Measurements from ENCODE around the gene GRIK3.

GRIK3 gene

DNA sequence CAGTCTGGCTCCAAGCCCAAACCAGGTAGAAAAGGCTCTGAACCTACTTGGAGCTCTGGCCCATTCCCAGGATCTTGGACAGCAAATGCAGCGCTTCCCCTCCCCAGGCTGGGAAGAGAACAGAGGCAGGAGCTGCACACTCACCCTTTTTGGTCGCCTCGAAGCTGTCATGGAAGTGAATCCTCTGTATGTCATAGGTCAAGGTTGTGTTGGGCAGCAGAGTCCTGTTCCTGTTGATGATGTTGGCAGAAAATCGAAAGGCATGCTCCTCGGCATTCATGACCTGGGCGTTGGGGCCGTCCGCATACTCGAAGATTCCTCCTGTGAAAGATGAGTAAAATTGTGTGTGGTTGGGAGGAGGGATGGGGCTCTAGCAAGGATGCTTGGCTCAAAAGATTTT lies 143.5 kb downstream of the GRIK3 start:
- in situ Hi-C loops (cut with MboI; ENCODE audit: low pct_unique_long_range_greater_than_20kb, low sequenced_read_pairs, unreplicated experiment) = no loop called here
- TF ChIP-seq, protein P1, sequence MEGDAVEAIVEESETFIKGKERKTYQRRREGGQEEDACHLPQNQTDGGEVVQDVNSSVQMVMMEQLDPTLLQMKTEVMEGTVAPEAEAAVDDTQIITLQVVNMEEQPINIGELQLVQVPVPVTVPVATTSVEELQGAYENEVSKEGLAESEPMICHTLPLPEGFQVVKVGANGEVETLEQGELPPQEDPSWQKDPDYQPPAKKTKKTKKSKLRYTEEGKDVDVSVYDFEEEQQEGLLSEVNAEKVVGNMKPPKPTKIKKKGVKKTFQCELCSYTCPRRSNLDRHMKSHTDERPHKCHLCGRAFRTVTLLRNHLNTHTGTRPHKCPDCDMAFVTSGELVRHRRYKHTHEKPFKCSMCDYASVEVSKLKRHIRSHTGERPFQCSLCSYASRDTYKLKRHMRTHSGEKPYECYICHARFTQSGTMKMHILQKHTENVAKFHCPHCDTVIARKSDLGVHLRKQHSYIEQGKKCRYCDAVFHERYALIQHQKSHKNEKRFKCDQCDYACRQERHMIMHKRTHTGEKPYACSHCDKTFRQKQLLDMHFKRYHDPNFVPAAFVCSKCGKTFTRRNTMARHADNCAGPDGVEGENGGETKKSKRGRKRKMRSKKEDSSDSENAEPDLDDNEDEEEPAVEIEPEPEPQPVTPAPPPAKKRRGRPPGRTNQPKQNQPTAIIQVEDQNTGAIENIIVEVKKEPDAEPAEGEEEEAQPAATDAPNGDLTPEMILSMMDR (IDR thresholded peaks at IDR 0.05; ENCODE audit: extremely low read depth, insufficient read depth, missing control alignments) = no peak
- DNase-seq (ENCODE audit: low spot score) = no peak

DNA sequence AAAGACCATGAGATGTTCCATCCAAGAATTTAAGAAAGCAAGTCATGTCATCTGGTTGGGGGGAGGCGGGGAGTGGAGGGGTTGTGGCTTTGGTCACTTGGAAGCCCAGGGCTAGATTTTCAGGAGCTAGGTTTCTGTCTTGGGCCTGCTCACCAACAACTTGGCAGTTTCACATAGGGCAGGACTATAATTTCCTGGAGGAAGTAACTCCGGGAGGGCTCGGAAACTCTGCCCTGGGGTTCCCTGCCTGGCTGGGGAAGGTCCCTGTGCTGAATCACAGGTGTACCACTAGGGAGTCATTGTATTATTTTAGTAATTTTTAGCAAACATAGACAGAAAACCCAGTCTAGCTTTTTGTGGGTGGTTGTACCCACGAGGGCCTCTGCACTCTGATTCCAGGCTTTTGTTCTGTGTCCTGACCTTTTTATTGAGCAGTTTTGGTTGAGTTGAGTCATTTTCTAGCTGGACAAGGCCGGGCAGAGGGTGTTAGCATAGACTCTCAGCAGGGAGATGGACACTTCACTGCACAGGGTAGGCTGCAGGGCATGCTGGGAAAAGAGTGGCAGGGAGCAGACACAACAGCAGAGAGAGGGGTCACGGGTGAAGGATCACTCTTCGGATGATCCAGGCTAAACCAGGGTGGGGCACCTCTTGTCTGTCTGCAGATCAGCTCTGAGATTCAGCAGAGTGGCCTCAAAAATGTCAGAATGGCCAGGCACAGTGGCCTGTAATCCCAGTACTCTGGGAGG lies 144.7 kb downstream of the GRIK3 start:
- no peak for DNase-seq (ENCODE audit: low spot score)
- TF ChIP-seq, protein P1 (IDR thresholded peaks at IDR 0.05; ENCODE audit: extremely low read depth, insufficient read depth, missing control alignments) = no peak
- in situ Hi-C loops (cut with MboI; ENCODE audit: low pct_unique_long_range_greater_than_20kb, low sequenced_read_pairs, unreplicated experiment) = no loop called here

DNA sequence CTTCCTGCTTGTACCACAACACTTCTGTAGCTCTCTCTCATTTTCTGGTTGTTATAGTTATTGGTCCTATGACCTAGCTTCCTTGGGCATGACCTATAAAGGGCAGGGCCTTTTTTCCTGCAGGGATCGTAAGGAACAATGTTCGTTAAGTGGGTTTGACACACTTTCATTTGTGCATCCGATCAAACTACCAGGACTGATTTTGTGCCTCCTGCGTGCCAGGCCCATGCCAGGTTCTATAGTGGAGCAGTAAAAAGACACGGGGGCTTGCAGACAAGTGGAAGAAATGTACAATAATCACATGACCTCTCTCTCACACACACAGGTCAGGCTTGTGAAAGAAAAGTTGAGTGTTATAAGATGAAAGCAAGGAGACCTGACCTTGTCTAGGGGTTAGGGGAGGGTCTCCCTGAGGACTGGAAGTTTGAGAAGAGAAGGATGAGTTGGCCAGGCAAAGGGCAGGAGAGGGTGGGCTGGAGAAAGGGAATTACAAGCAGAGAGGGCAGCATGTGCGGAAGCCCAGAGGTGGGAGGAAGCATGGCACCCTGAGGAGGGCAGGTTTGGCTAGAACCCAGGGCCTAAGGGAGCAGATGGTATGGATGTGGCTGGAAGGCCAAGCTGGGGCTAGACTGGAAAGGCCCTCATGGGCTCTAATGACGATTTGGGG lies 145.4 kb downstream of the GRIK3 start:
- no peak for DNase-seq (ENCODE audit: low spot score)
- in situ Hi-C loops (cut with MboI; ENCODE audit: low pct_unique_long_range_greater_than_20kb, low sequenced_read_pairs, unreplicated experiment) = no loop called here
- TF ChIP-seq, protein P1 (IDR thresholded peaks at IDR 0.05; ENCODE audit: extremely low read depth, insufficient read depth, missing control alignments) = no peak

DNA sequence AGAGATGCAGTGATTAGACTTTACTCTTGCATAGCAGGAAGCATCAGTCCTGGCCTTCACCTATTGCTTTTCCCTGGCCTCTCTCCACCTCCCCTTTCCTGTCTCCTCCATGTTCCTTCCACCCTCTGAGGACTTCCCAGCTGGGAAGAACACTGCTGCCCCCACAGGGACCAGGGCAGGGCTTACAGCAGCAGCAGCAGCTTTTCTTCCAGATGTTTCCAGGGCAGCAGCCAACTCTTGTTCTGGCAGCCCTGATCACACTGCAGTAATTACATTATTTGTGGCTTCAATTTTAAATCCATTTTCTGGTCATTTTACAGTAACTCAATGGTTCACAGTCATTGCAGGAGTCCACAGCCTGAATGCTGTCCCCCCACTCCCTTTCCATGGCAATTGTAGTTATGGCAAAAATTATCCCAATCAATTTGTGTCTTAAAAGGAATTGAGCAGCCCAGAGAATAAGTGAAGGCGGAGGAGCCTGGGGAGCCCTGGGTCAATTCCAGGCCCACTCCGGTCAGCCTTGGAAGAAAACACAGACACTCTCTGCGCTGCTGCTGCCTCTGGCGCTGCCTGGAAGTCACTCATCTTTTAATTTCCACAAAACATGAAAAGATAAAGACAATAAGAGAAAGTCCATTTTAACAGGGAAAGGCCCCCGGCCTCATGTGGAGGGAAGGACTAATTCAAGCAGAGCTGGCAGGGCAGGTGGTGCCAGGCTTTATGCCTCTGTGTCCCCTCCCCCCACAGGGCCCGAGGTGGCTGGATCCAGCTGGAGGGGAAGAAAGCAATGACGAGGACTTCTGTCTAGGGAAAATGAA lies 148.6 kb downstream of the GRIK3 start:
- DNase-seq (ENCODE audit: low spot score) = no peak
- TF ChIP-seq, protein P1 (IDR thresholded peaks at IDR 0.05; ENCODE audit: extremely low read depth, insufficient read depth, missing control alignments) = no peak
- in situ Hi-C loops (cut with MboI; ENCODE audit: low pct_unique_long_range_greater_than_20kb, low sequenced_read_pairs, unreplicated experiment) = no loop called here

DNA sequence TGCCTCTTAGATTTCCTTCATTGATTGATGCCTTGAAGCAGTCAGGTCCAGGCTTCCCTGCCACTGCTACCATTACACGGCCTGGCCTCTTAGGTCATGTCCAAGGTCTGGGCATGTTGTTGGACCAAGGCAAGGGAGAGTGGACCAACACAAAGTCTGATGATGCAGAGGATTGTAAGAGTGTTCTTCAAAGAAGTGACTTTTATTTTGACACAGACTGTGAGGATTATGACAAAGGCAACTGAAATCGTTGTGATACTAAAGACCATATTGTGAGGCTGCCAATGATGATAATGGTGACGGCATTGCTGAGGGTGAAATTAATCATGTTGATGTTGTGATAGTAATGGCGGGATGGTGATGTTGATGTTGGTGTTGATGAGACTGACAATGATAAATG lies 149.5 kb downstream of the GRIK3 start:
- in situ Hi-C loops (cut with MboI; ENCODE audit: low pct_unique_long_range_greater_than_20kb, low sequenced_read_pairs, unreplicated experiment) = no loop called here
- no peak for DNase-seq (ENCODE audit: low spot score)
- TF ChIP-seq, protein P1 (IDR thresholded peaks at IDR 0.05; ENCODE audit: extremely low read depth, insufficient read depth, missing control alignments) = no peak

DNA sequence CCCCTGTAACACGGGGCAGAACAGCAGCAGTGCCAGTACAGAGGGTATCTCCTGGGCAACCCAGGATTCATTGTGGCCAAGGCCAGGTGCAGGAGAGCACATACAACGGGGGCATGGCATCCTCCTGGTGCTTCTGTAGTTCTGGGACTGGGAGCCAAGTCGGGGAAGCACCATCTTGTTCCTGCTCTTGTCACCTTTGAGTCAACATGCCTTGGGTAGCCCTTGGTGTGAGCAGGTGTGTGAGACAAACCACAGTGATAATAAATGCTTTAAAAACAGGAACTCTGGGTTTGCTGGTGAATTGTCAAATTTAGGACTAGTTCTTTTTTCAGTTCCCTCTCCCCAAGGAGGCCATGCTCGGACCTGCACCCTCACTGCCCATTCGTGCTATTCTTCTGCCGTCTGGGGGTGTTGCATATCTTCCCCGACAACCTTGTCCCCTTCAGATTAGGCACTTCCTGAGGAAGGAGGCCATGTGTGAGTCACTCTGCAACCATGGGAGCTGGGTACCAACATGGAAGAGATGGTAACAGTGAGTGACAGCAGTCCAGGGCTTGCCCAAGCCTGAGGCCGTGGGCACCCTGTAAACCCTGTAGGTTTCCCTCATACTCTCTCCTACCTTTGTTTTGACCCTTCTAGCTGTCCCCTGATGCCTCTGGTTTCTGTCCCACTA lies 150.2 kb downstream of the GRIK3 start:
- peak; percentile 11 for DNase-seq (ENCODE audit: low spot score)
- in situ Hi-C loops (cut with MboI; ENCODE audit: low pct_unique_long_range_greater_than_20kb, low sequenced_read_pairs, unreplicated experiment) = no loop called here
- TF ChIP-seq, protein P1 (IDR thresholded peaks at IDR 0.05; ENCODE audit: extremely low read depth, insufficient read depth, missing control alignments) = no peak
